ENCODE measurements around the gene TAB2. TPM values are rescaled to one million over a fixed set of nuclear protein-coding genes. Genes with fewer than 3 reads are reported as not detected.
"Not testable (repeated sequence)": the region's sequence is repeated elsewhere in the genome, so short reads cannot be mapped to it uniquely, and the experiment has no call there.

Gene TAB2
- total and polyA plus RNA-seq, 4 experiments from 2014 or later = 27.0 to 116 (median 68.4) TPM

GRCh38 chr6:149346078-149346477 lies 28.6 kb downstream of the TAB2 start:
- no peaks in the 10 kb centered on the region for H3K27me3 Mint-ChIP-seq
- no peak for DNase-seq
- intact Hi-C loops (cut with micrococcal nuclease) = no loop called here
- H3K27ac ChIP-seq (ENCODE audit: low read depth, low read length) = no peak overlapping the region
- H3K36me3 Mint-ChIP-seq = peaks cover 25 to 43% of the 10 kb centered on the region in 2 donors
- peaks cover 82% of the 10 kb centered on the region for H3K4me1 ChIP-seq (ENCODE audit: insufficient read depth, low read length)
- no peaks in the 10 kb centered on the region for H3K27me3 ChIP-seq (ENCODE audit: insufficient read depth, low read length)
- H3K9me3 Mint-ChIP-seq = no peaks in the 10 kb centered on the region
- no peak overlapping the region for H3K4me3 ChIP-seq (ENCODE audit: low read length in 2 of 2)
- H3K9me3 ChIP-seq (ENCODE audit: control insufficient read depth in 1 of 2, low read length in 2 of 2) = no peaks in the 10 kb centered on the region
- ChIA-PET CTCF (ENCODE audit: partially characterized antibody) (interaction anchor here (0.6 to 0.7 kb wide), 2 partner anchors 24 to 234 kb away, joined by 3 to 5 read pairs; no protein-coding TSS in a partner anchor), POLR2A (ENCODE audit: partially characterized antibody) (interaction anchor here (1.6 kb wide), 1 partner anchor 138 kb away, joined by 4 read pairs; no protein-coding TSS in a partner anchor)
- H3K4me1 Mint-ChIP-seq = peaks cover 56 to 88% (median 74%) of the 10 kb centered on the region in 4 donors
- no peaks in the 10 kb centered on the region for H3K36me3 ChIP-seq (ENCODE audit: insufficient read depth, low read length)
- peak overlapping the region in 4 of 8 donors; percentile 10 to 56 (median 30) for H3K4me3 Mint-ChIP-seq
- H3K27ac Mint-ChIP-seq = peak overlapping the region in 4 of 7 donors; percentile 38 to 79 (median 76)

GRCh38 chr6:149347067-149347466 lies 29.6 kb downstream of the TAB2 start:
- Histone ChIP-seq H3K9me3 (ENCODE audit: control insufficient read depth in 1 of 2, low read length in 2 of 2) (no peaks in the 10 kb centered on the region), H3K27ac (ENCODE audit: low read depth, low read length) (no peak overlapping the region), H3K4me1 (ENCODE audit: insufficient read depth, low read length) (peaks cover 82% of the 10 kb centered on the region), H3K4me3 (ENCODE audit: low read length in 2 of 2) (no peak overlapping the region), H3K27me3 (ENCODE audit: insufficient read depth, low read length) (no peaks in the 10 kb centered on the region), H3K36me3 (ENCODE audit: insufficient read depth, low read length) (no peaks in the 10 kb centered on the region)
- Mint-ChIP-seq H3K4me3 (no peak overlapping the region), H3K9me3 (no peaks in the 10 kb centered on the region), H3K36me3 (peaks cover 25 to 43% of the 10 kb centered on the region in 2 donors), H3K27ac (peak overlapping the region in 1 of 7 donors; percentile 5), H3K27me3 (no peaks in the 10 kb centered on the region), H3K4me1 (peaks cover 55 to 88% (median 70%) of the 10 kb centered on the region in 4 donors)
- ChIA-PET CTCF (ENCODE audit: partially characterized antibody) (interaction anchor here (0.7 to 1.1 kb wide), 2 partner anchors 86 to 261 kb away, joined by 3 read pairs; no protein-coding TSS in a partner anchor), POLR2A (ENCODE audit: partially characterized antibody) (interaction anchor here (1.5 kb wide), 1 partner anchor 30 kb away, joined by 6 read pairs; the partner anchor contains the start of gene TAB2)
- DNase-seq = no peak
- intact Hi-C loops (cut with micrococcal nuclease) = no loop called here

GRCh38 chr6:149349279-149349678 lies 31.8 kb downstream of the TAB2 start:
- not testable (repeated sequence) for H3K36me3 ChIP-seq (ENCODE audit: insufficient read depth, low read length); H3K27me3 Mint-ChIP-seq; DNase-seq; H3K9me3 Mint-ChIP-seq; H3K27ac ChIP-seq (ENCODE audit: low read depth, low read length); H3K4me3 ChIP-seq (ENCODE audit: low read length in 2 of 2); H3K27me3 ChIP-seq (ENCODE audit: insufficient read depth, low read length); H3K9me3 ChIP-seq (ENCODE audit: control insufficient read depth in 1 of 2, low read length in 2 of 2)
- POLR2A ChIA-PET (ENCODE audit: partially characterized antibody) = interaction anchor here (0.7 to 1.0 kb wide), 2 partner anchors 10 to 17 kb away, joined by 4 to 6 read pairs; no protein-coding TSS in a partner anchor
- Mint-ChIP-seq H3K27ac (peak overlapping the region in 5 of 7 donors; percentile 2 to 32 (median 22)), H3K4me3 (peak overlapping the region in 3 of 8 donors; percentile 5 to 45 (median 28)), H3K4me1 (peaks cover 53 to 86% (median 69%) of the 10 kb centered on the region in 4 donors), H3K36me3 (peaks cover 21 to 40% of the 10 kb centered on the region in 2 donors)
- intact Hi-C loops (cut with micrococcal nuclease) = loop anchor here (1.0 kb wide), 1 partner anchor 9 kb away; no protein-coding TSS in a partner anchor
- CTCF ChIA-PET (ENCODE audit: partially characterized antibody) = interaction anchor here (1.0 to 1.4 kb wide), 4 partner anchors 10 to 265 kb away, joined by 3 to 4 read pairs (median 3); no protein-coding TSS in a partner anchor
- H3K4me1 ChIP-seq (ENCODE audit: insufficient read depth, low read length) = peaks cover 82% of the 10 kb centered on the region

- peaks cover 5 to 31% of the 10 kb centered on the region in 2 donors for H3K36me3 Mint-ChIP-seq
- H3K27me3 Mint-ChIP-seq = no peaks in the 10 kb centered on the region
- Histone ChIP-seq H3K4me1 (ENCODE audit: insufficient read depth, low read length) (peaks cover 90% of the 10 kb centered on the region), H3K9me3 (ENCODE audit: control insufficient read depth in 1 of 2, low read length in 2 of 2) (no peaks in the 10 kb centered on the region), H3K4me3 (ENCODE audit: low read length in 2 of 2) (no peak overlapping the region), H3K27ac (ENCODE audit: low read depth, low read length) (no peak overlapping the region), H3K36me3 (ENCODE audit: insufficient read depth, low read length) (no peaks in the 10 kb centered on the region), H3K27me3 (ENCODE audit: insufficient read depth, low read length) (no peaks in the 10 kb centered on the region)
- DNase-seq = no peak
- H3K9me3 Mint-ChIP-seq = no peaks in the 10 kb centered on the region
- intact Hi-C loops (cut with micrococcal nuclease) = loop anchor here (2.0 kb wide), 1 partner anchor 17 kb away; no protein-coding TSS in a partner anchor
- CTCF ChIA-PET (ENCODE audit: partially characterized antibody) = no interaction called here
- POLR2A ChIA-PET (ENCODE audit: partially characterized antibody) = no interaction called here
- H3K4me3 Mint-ChIP-seq = peak overlapping the region in 3 of 8 donors; percentile 12 to 50 (median 33)
- peak overlapping the region in 4 of 7 donors; percentile 31 to 79 (median 54) for H3K27ac Mint-ChIP-seq
- H3K4me1 Mint-ChIP-seq = peaks cover 55 to 92% (median 75%) of the 10 kb centered on the region in 4 donors
Measured at GRCh38 chr6:149354009-149354408, 36.5 kb downstream of the TAB2 start.

- Histone ChIP-seq H3K27ac (ENCODE audit: low read depth, low read length) (no peak overlapping the region), H3K9me3 (ENCODE audit: control insufficient read depth in 1 of 2, low read length in 2 of 2) (no peaks in the 10 kb centered on the region), H3K27me3 (ENCODE audit: insufficient read depth, low read length) (no peaks in the 10 kb centered on the region), H3K4me3 (ENCODE audit: low read length in 2 of 2) (no peak overlapping the region), H3K36me3 (ENCODE audit: insufficient read depth, low read length) (no peaks in the 10 kb centered on the region), H3K4me1 (ENCODE audit: insufficient read depth, low read length) (peaks cover 92% of the 10 kb centered on the region)
- no peak for DNase-seq
- H3K27me3 Mint-ChIP-seq = no peaks in the 10 kb centered on the region
- peaks cover 11 to 31% of the 10 kb centered on the region in 2 donors for H3K36me3 Mint-ChIP-seq
- peaks cover 53 to 91% (median 72%) of the 10 kb centered on the region in 4 donors for H3K4me1 Mint-ChIP-seq
- intact Hi-C loops (cut with micrococcal nuclease) = no loop called here
- H3K27ac Mint-ChIP-seq = peak overlapping the region in 6 of 7 donors; percentile 43 to 87 (median 50)
- H3K9me3 Mint-ChIP-seq = peaks cover 0 to 3% (median 0%) of the 10 kb centered on the region in 8 donors
- H3K4me3 Mint-ChIP-seq = peak overlapping the region in 2 of 8 donors; percentile 13 to 40
- POLR2A ChIA-PET (ENCODE audit: partially characterized antibody) = no interaction called here
- CTCF ChIA-PET (ENCODE audit: partially characterized antibody) = interaction anchor here (0.8 kb wide), 1 partner anchor 16 kb away, joined by 3 read pairs; no protein-coding TSS in a partner anchor
Measured at GRCh38 chr6:149356081-149356750, 38.7 kb downstream of the TAB2 start.

GRCh38 chr6:149357726-149358538 lies 40.4 kb downstream of the TAB2 start:
- no peaks in the 10 kb centered on the region for H3K9me3 ChIP-seq (ENCODE audit: control insufficient read depth in 1 of 2, low read length in 2 of 2)
- no peak for DNase-seq
- Mint-ChIP-seq H3K36me3 (peaks cover 21 to 37% of the 10 kb centered on the region in 2 donors), H3K27me3 (no peaks in the 10 kb centered on the region), H3K27ac (peak overlapping the region; percentile 24 to 87 (median 35)), H3K4me1 (peaks cover 55 to 91% (median 74%) of the 10 kb centered on the region in 4 donors), H3K4me3 (peak overlapping the region in 7 of 8 donors; percentile 6 to 64 (median 51)), H3K9me3 (peaks cover 0 to 7% (median 2%) of the 10 kb centered on the region in 8 donors)
- H3K4me1 ChIP-seq (ENCODE audit: insufficient read depth, low read length) = peaks cover 92% of the 10 kb centered on the region
- H3K27me3 ChIP-seq (ENCODE audit: insufficient read depth, low read length) = no peaks in the 10 kb centered on the region
- no peak overlapping the region for H3K4me3 ChIP-seq (ENCODE audit: low read length in 2 of 2)
- H3K36me3 ChIP-seq (ENCODE audit: insufficient read depth, low read length) = no peaks in the 10 kb centered on the region
- CTCF ChIA-PET (ENCODE audit: partially characterized antibody) = interaction anchor here (1.3 kb wide), 1 partner anchor 38 kb away, joined by 3 read pairs; no protein-coding TSS in a partner anchor
- H3K27ac ChIP-seq (ENCODE audit: low read depth, low read length) = no peak overlapping the region
- intact Hi-C loops (cut with micrococcal nuclease) = loop anchor here (2.0 kb wide), 1 partner anchor 13 kb away; no protein-coding TSS in a partner anchor
- POLR2A ChIA-PET (ENCODE audit: partially characterized antibody) = interaction anchor here (1.8 to 2.0 kb wide), 2 partner anchors 9 to 14 kb away, joined by 5 to 6 read pairs; no protein-coding TSS in a partner anchor
